ENCODE measurements around the gene ECHS1.

DNA sequence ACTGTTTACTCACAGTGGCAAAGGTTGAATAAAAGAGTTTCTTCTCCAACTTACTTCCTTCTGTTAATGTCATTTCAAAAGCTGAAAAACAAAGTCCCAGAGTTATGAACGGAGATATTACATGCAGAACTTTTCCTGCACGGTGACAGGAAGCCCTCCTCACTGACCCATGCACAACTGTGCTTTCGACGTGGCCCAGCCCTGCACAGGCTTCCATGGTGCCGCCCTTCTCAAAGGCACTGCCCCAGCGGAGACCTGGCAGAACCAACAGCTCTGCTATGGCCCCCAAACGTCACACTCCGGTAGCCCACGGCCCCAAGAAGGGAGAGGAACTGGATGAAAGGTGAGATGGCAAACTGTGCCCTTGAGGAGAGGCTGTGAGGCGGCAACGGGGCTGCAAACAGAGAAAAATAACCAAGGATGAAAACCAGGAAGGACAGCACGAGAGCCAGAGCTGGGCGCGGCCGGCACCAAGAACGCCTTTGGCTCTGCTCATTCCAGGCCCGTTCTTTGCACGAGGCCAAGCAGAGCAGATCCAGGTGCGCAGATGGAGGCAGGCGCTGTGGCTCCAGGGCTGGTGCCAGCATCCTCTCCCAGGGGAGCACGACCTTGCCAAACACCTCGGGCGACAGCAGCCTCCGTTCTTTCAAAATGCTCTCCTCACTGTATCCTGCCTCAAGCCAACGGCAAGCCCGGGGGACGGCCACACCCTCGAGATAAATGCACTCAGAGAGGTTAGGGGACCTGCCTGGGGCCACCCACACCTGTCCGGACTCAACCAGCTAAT is 8.3 kb downstream of the ECHS1 start:
- TF ChIP-seq, protein P1, sequence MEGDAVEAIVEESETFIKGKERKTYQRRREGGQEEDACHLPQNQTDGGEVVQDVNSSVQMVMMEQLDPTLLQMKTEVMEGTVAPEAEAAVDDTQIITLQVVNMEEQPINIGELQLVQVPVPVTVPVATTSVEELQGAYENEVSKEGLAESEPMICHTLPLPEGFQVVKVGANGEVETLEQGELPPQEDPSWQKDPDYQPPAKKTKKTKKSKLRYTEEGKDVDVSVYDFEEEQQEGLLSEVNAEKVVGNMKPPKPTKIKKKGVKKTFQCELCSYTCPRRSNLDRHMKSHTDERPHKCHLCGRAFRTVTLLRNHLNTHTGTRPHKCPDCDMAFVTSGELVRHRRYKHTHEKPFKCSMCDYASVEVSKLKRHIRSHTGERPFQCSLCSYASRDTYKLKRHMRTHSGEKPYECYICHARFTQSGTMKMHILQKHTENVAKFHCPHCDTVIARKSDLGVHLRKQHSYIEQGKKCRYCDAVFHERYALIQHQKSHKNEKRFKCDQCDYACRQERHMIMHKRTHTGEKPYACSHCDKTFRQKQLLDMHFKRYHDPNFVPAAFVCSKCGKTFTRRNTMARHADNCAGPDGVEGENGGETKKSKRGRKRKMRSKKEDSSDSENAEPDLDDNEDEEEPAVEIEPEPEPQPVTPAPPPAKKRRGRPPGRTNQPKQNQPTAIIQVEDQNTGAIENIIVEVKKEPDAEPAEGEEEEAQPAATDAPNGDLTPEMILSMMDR (IDR thresholded peaks at IDR 0.05 in 4 of 5, conservative IDR thresholded peaks at IDR 0.05 in 1 of 5) = no peak
- TF ChIP-seq POLR2A (IDR thresholded peaks at IDR 0.05) = no peak

Data from gastrocnemius medialis (tissue), 4 donors.